ENCODE data around the gene ASCC1.
"Not testable (repeated sequence)": the region's sequence is repeated elsewhere in the genome, so short reads cannot be mapped to it uniquely, and the experiment has no call there.

The ASCC1 gene

DNA sequence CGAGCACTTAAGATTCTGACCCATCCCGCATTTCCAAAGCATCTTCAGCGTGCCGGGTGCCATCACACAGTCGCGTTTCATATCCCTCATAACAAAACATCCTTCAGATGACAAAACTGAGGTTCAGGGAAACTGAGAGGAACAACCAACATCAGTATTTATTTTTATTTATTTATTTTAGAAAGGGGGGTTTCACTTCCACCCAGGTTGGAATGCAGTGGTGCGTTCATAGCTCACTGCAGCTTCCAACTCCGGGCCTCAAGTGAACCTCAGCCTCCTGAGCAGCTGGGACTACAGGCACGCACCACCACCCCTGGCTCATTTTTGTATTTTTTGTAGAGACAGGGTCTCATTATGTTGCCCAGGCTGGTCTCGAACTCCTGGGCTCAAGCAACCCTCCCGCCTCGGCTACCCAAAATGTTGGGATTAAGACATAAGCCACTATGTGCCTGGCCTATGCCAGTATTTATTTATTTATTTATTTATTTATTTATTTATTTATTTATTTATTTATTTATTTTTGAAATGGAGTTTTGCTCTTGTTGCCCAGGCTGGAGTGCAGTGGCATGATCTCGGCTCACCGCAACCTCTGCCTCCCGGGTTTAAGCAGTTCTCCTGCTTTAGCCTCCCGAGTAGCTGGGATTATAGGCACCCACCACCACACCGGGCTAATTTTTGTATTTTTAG is 33.2 kb upstream of the ASCC1 start:
- DNase-seq (ENCODE audit: low read depth, low spot score) = not testable (repeated sequence)

DNA sequence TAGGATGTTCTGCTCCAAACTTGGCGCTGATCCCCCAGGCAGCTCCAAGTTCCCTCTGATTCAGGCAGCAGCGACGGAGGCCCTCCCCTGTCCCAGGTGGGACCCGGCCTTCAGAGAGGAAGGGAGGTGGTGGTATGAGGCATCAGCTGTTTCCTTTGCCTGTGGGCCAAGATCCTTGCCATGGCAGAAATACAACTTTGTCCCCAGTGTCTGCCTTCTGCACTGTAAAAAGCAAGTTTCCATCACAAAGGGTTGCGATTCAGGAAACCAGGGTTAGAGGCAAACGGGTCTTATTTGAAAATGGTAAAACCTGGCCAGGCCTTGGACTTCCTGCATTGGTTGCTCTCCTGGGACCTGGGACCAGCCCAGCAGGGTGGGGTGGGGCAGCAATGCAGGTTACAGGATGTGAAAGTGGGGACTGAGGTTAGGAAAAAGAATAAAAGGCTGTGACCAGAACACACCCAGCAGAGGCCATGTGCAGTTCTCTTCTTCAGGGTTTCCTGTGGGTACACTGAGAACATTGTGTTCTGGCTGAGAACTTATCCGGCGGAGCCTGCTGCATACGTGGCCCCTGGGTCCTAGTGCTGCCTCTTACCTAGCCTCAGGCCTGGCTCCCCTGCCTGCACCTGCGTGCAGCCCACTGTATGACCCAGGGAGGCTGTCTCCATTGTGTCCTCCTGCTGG is 32.5 kb upstream of the ASCC1 start:
- no peak for DNase-seq (ENCODE audit: low read depth, low spot score)

DNA sequence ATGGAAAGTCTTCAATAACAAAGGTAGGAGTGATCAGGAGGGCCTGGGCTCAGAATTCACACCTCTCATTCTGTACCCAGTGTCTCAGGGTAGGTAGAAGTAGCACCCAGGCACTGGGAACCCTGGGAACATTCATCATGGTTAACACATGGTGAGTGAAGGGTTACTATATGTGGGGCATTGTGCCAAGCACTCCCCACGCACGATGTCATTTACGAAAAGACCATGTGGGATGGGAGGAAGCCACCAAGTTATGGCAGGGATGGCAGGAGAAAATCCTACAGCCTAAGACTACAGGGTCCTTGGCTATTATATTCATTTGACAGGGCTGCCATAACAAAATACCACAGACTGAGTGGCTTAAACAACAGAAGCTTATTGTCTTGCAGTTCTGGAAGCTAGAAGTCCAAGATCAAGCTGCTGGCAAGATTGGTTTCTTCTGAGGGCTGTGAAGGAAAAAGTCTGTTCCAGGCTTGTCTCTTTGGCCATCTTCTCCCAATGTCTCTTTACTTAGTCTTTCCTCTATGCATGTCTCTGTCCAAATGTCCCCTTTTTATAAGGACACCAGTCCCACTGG is 30.0 kb upstream of the ASCC1 start:
- no peak for DNase-seq (ENCODE audit: low read depth, low spot score)

DNA sequence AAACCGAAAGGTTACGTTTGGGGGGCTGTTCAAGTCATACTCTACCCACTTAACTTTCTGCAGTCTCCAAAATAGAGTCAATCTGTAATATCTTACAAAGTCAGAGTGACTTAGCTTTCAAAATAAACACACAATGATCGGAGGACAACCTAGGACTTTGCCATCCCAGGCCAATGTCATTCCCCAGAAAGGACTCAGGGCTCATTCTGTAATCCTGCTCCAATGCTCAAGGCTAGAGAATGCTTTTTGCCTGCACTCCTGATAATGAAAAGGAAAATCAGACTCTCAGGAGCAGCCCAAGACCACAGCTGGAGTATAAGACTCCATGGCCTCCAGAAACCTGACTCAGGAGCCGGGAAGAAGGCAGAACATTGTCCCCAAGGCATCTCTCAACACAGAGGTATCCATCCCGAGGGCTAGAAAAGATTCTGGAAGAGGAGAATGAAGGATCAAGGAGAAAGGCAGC is 28.5 kb upstream of the ASCC1 start:
- no peak for DNase-seq (ENCODE audit: low read depth, low spot score)

DNA sequence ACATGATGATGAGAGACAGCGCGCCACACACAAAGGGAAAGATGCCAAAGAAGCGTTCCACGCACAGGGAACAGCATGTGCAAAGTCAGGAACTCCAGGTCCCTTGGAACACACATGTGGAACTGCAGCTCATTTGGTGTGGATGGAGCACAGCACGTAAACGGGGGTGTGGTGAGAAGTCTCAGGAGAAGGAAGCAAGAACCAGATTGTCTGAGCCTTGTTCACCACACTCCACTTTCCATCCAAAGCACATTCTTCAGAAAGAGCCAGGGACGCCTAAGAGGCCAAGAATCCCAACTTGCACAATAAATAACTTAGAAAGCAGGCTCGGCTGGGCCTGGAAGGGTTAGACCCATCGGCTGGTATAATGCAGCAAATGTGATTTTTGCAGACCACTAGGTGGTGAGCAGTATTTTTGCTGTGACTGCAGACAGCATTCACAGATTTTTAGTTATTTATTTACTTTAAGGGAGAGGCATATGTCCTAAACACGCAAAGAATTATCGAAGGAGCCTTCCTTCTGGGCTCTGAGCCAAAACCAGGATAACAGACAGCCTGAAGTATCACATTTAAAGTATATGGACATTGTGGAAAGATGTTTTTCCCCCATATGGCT is 27.9 kb upstream of the ASCC1 start:
- DNase-seq (ENCODE audit: low read depth, low spot score) = no peak

DNA sequence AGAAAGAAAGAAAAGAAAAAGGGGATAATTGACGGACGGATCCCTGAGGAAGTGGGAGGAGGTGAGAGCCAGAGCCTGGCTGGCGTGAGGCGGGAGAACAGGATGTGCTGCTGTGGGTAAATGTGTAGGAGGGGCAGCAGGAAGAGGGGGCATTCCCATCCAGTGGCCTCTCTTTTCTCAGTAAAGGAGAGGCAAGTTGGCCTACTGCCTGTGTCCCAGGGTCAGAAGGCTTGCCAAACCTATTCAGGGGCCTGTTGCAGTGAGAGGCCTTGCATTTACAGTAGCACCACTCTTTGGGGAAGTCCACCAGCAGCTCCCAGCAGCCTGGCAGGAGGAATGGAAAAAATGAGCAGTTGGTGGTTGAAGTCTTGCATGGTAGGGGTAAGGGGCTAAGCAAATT is 26.6 kb upstream of the ASCC1 start:
- DNase-seq (ENCODE audit: low read depth, low spot score) = no peak

DNA sequence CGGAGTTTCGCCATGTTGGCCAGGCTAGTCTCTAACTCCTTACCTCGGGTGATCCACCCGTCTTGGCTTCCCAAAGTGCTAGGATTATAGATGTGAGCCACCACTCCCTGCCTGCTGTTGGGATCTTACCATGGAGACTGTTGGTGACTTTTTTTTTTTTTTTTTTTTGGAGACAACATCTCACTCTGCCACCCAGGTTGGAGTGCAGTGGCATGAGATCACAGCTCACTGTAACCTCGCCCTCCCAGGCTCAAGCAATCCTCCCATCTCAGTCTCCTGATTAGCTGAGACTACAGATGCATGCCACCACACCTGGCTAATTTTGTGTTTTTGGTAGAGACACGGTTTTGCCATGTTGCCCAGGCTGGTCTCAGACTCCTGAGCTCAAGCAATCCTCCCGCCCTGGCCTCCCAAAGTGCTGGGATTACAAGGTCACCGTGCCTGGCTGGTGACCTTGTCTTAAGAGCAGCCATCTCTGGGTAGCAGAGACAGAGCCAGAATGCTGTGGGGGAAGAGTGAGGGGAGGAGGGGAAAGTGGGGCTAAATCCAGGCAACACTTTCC is 25.7 kb upstream of the ASCC1 start:
- DNase-seq (ENCODE audit: low read depth, low spot score) = no peak

DNA sequence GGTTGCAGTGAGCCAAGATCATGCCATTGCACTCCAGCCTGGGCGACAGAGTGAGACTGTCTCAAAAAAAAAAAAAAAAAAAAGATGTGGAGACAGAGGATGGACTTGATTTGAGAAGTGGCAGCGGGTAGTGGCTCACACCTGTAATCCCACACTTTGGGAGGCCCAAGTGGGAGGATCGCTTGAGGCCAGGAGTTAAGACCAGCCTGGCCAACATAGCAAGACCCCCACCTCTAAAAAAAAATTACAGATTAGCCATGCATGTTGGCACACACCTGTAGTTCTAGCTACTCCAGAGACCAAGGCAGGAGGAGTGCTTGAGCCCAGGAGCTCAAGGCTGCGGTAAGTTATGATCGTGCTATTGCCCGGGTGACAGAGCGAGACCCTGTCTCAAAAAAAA is 24.3 kb upstream of the ASCC1 start:
- no peak for DNase-seq (ENCODE audit: low read depth, low spot score)

DNA sequence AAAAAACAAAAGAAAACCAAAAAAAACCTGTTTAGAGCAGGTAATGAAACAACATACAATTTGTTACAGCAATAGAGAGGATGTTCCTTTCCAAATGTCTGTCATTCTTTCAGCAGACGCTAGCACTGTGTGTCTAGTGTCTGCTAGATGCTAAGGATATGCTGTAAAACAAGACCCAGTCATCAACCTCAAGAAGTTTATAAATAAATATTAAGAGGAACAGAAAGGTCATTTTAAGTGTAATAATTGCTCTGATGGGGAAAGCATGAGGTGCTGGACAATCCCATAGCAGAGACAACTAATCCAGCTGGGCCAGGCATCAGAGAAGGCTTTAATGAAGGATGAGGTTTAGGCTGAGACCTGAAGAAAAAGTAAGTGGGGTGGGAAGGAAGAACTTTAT is 23.3 kb upstream of the ASCC1 start:
- DNase-seq (ENCODE audit: low read depth, low spot score) = no peak

DNA sequence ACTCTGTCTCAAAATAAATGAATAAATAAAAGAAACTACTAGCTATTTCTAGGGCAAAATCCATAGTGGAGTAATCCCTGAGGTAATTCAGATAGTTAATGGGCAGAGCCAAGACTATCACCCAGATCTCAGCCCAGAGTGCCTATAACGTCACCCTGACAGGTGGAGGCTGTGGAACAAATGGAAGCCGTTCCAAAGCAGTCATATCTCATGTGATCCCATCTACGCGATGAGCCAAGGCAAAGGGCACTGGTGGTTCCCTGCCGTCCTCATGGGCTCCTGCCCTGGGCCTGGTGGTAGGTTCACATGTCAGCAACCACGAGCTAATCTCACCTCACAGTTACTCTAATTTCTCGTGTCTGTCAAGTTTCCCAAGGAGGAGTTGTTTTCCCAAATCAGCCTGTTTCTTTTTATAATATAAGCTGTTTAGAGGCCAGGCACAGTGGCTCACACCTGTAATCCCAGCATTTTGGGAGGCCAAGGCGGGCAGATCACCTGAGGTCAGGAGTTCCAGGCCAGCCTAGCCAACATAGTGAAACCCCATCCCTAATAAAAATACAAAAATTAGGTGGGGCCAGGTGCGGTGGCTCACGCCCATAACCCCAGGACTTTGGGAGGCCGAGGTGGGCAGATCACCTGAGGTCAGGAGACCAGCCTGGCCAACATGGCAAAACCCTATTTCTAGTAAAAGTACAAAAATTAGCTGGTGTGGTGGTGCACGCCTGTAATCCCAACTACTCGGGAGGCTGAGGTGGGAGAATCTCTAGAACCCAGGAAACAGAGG is 22.5 kb upstream of the ASCC1 start:
- no peak for DNase-seq (ENCODE audit: low read depth, low spot score)

DNA sequence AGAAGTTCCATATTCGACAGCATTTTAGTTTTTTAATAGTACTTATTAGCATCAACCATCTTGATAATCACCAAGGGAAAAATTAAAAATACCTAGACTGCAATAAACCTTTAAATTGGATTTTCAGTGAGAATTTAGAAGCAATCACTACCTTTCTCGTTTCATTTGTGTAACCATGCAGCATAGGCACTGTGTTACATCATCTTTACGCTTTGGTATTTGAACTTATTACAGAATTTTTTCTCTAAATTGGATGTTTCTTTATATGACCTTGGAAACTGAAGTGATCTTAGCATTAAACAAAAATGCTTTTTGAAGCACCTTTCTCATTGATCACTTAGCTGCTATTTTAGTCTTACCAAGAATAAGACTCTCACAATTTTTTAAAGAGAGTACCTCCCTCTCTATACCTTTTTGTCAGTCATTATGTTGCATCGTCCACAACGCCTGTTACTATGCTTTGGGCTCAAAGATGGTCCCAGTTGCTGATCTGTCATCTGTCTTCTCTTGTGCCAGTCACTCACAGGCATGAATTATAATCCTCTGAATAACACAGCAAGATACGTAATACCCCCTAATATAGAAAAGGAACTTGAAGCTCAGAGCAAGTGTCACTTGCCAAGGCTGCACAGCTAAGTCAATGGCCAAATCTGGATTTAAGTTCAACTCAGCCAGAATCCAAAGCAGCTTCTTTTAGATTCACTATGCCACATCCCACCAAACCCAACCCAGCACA is 19.6 kb upstream of the ASCC1 start:
- no peak for DNase-seq (ENCODE audit: low read depth, low spot score)

DNA sequence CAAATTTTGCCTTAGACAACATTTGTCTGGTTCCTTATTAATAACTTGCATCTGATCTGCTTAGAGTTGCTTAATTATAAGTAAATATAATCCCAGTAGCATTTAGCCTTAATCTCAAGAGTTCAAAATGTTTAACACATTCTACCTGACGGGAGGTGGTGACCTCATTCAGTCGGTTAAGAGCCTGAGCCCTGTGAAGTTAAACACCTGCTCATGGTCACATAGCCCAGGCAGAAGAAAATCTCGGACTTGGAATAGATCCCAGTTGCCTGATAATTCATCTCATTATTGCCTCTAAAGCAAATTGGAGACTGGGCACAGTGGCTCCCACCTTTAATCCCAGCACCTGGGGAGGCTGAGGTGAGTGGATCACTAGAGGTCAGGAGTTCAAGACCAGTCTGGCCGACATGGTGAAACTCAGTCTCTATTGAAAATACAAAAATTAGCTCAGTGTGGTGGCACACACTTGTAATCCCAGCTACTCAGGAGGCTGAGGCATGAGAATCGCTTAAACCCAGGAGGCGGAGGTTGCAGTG is 18.6 kb upstream of the ASCC1 start:
- DNase-seq (ENCODE audit: low read depth, low spot score) = no peak

DNA sequence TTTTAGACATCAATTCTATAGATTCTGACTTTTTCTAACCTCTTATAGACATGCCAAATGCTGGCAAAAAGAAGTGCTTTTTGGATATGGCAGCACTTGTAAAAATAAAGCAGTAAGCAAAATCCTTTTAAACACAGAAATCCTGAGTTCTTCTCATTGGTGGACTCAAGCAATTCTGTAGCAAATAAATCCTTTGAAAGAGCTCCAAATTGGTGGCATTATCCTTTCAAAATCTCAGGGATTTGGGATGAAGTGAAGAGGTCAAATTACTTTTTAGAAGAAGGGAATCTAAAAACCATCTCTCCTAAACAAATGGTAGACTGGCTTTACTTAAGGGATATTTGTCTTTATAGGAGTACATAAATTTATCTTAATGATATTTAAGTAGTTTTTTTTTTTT is 17.5 kb upstream of the ASCC1 start:
- no peak for DNase-seq (ENCODE audit: low read depth, low spot score)

DNA sequence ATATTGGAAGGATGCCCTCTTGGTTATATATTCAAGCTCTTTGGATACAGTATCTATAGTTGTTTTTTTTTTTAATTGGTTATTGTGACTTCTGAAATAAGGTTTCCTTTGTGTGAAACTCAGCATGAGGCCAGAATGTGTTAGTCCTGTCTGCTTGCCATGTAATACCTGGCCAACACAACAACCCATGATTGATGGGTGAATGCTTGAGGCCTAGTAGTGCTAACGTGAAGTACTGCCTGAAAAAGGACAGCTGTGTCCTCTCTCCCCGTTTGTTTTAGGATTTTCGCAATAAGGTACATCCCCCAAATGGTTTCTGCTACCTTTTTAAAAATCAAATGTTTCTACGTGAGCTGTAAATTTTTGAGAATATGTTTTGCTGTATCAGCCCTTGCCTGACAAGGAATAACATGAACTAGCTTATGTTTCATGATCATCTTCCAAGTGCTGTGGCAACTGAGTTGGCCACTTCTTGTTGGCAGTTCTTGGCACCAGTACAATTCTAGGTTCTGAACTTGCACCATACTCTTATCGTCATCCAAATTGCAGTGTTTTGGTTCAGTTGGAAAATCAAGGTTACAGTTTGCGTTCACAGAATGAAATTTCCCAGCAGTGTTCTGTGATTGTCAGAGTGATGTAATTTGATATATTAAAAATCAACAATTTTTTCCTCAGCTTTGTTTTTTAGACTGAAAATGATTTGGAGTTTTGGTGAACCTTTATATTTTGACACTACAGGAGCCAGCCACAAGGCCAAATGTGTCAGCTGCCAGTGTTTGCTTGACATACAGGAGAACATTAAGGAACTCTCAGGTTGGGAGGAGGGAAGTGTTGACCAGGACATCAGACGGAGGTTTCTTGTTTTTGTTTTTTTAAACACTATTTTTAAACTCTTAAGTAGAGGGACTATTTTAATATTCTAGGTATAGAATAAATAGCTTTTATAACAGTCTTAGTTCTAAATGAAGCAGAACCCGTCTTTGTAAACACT is 13.5 kb upstream of the ASCC1 start:
- DNase-seq (ENCODE audit: low read depth, low spot score) = no peak

DNA sequence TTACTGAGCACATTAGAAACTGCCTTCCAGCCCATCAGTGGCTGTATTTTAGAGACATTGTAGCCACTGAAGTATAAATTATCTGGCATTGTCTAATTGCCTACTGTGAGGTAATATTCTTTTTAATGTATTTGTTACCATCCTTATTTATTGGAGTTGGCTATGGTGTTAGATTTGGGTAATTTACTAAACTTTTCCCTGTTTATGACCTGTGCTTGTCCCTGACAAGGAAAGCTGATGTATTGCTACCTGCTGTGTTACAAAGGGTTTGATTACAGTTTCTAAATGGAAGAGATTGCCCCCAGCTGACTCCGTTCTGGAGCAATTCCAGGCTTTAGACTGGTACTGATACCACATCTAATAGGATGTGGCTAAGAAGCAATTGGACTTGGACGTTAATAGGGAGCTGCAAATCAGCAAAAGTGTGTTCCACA is 12.3 kb upstream of the ASCC1 start:
- DNase-seq (ENCODE audit: low read depth, low spot score) = no peak

DNA sequence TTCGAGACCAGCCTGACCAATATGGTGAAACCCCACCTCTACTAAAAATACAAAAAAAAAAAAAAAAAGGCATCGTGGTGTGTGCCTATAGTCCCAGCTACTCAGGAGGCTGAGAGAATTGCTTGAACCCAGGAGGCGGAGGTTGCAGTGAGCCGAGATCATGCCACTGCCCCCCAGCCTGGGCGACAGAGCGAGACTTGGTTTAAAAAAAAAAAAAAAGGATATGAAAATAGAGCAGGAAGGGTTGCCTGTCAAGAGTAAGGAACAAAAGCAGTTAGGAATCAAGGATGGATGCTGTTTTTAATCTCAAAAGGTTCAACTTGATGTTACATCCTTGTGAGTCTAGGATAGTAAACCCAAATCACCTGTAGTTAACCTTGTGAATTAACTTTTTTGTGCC is 11.8 kb upstream of the ASCC1 start:
- DNase-seq (ENCODE audit: low read depth, low spot score) = no peak

DNA sequence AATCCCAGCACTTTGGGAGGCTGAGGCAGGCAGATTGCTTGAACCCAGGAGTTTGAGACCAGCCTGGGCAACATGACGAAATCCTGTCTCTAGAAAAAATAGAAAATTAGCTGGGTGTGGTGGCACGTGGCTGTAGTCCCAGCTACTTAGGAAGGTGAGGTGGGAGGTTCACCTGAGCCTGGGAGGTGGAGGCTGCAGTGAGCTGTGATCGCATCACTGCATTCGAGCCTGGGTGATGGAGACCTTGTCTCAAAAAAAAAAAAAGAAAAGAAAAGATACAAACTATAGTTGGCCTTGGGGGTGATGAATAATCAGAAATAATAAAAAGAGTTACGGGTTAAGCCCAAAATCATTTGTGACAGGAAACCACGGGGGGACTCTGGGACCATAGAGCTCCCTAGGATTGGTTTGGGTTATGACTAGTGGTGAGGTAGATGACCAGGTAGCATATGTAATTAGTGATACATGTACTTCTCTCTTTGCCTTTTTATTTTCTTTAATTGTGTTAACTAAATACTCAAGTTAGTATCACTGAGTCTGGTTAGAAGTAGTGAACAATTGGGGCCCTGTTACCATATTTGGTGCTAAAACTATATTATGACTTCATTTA is 10.4 kb upstream of the ASCC1 start:
- no peak for DNase-seq (ENCODE audit: low read depth, low spot score)

DNA sequence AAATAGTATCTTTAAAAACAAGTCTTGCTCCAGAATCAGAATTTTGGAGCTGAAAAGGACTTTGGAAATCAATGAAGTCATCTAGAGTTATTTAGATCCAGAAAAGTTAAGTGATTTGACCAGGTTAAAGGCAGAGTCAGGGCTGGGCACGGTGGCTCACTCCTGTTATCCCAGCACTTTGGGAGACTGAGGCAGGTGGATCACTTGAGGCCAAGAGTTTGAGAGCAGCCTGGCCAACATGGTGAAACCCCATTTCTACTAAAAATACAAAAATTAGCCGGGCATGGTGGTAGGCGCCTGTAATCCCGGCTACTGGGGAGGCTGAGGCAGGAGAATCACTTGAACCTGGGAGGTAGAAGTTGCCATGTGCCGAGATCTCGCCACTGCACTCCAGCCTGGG is 8.1 kb upstream of the ASCC1 start:
- not testable (repeated sequence) for DNase-seq (ENCODE audit: low read depth, low spot score)

DNA sequence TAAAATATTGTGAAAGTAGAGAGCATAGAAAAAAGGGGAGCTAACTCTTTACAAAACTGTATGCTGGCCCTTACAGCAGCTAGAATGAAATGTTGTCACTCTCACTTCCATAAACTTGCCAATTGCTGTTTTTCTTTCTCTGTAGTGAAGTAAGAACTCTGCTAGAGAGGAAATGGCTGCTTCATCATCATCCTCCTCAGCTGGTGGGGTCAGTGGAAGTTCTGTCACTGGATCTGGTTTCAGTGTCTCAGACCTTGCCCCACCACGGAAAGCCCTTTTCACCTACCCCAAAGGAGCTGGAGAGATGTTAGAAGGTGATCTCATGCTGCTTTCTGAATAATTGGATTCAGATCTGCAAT is 7.6 kb upstream of the ASCC1 start:
- DNase-seq (ENCODE audit: low read depth, low spot score) = no peak
